ENCODE measurements around the gene EFCAB11. TPM values are rescaled to one million over a fixed set of nuclear protein-coding genes. Genes with fewer than 3 reads are reported as not detected.

Gene EFCAB11
- total and polyA plus RNA-seq, 2 experiments from 2014 or later = 7.7 to 24.6 TPM

DNA sequence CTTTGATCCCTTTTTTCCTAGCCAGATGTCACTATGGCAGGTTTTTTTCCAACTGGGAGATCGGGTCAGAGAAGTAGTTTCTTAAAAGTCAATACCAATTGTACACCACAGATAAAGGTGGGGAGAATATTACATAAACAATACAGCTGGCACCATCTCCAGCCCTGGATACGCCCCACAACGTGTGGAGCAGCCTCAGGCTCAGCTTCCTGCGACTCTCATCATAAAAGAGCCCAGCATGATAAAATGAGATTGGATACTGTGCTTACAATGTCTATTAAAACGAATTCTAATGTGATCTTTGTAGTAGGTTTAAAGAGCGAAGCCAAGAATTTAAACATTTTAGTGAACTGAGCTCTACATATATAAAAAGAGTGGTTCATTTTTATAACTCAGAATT, 21.5 kb downstream of the EFCAB11 start:
- no peak for DNase-seq (ENCODE audit: low spot score)
- ATAC-seq = no peak
- no peaks in the 10 kb centered on the region for H3K27me3 ChIP-seq (ENCODE audit: insufficient read depth)
- H3K27ac ChIP-seq (ENCODE audit: low read depth) = no peak overlapping the region
- no peaks in the 10 kb centered on the region for H3K9me2 ChIP-seq (ENCODE audit: insufficient read depth)
- Mint-ChIP-seq H3K27ac (no peak overlapping the region), H3K9me3 (no peaks in the 10 kb centered on the region), H3K4me3 (no peak overlapping the region), H3K4me1 (peaks cover 13% of the 10 kb centered on the region), H3K27me3 (ENCODE audit: insufficient read depth, low read depth, poor library complexity) (no peaks in the 10 kb centered on the region), H3K36me3 (ENCODE audit: low read depth) (no peaks in the 10 kb centered on the region)
- no peaks in the 10 kb centered on the region for H3F3A ChIP-seq (replicated peaks; ENCODE audit: low read depth)
- H3K36me3 ChIP-seq (ENCODE audit: insufficient read depth) = 0 out of 2 replicates have a peak, but pooled peaks cover 5% of the 10 kb centered on the region
- no peak overlapping the region for H3K4me3 ChIP-seq
- TF ChIP-seq STAT1 (IDR thresholded peaks at IDR 0.05; ENCODE audit: unreplicated experiment) = no peak
- TF ChIP-seq, protein P1, sequence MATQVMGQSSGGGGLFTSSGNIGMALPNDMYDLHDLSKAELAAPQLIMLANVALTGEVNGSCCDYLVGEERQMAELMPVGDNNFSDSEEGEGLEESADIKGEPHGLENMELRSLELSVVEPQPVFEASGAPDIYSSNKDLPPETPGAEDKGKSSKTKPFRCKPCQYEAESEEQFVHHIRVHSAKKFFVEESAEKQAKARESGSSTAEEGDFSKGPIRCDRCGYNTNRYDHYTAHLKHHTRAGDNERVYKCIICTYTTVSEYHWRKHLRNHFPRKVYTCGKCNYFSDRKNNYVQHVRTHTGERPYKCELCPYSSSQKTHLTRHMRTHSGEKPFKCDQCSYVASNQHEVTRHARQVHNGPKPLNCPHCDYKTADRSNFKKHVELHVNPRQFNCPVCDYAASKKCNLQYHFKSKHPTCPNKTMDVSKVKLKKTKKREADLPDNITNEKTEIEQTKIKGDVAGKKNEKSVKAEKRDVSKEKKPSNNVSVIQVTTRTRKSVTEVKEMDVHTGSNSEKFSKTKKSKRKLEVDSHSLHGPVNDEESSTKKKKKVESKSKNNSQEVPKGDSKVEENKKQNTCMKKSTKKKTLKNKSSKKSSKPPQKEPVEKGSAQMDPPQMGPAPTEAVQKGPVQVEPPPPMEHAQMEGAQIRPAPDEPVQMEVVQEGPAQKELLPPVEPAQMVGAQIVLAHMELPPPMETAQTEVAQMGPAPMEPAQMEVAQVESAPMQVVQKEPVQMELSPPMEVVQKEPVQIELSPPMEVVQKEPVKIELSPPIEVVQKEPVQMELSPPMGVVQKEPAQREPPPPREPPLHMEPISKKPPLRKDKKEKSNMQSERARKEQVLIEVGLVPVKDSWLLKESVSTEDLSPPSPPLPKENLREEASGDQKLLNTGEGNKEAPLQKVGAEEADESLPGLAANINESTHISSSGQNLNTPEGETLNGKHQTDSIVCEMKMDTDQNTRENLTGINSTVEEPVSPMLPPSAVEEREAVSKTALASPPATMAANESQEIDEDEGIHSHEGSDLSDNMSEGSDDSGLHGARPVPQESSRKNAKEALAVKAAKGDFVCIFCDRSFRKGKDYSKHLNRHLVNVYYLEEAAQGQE (IDR thresholded peaks at IDR 0.05; ENCODE audit: unreplicated experiment) = no peak
- TF ChIP-seq POLR2AphosphoS5 (IDR thresholded peaks at IDR 0.05; ENCODE audit: low read depth) = no peak
- TF ChIP-seq ZNF331 (CRISPR knock-in tag; IDR thresholded peaks at IDR 0.05; ENCODE audit: low read depth) = no peak
- TF ChIP-seq ZNF114 (CRISPR knock-in tag; IDR thresholded peaks at IDR 0.05) = no peak
- TF ChIP-seq, protein P2, sequence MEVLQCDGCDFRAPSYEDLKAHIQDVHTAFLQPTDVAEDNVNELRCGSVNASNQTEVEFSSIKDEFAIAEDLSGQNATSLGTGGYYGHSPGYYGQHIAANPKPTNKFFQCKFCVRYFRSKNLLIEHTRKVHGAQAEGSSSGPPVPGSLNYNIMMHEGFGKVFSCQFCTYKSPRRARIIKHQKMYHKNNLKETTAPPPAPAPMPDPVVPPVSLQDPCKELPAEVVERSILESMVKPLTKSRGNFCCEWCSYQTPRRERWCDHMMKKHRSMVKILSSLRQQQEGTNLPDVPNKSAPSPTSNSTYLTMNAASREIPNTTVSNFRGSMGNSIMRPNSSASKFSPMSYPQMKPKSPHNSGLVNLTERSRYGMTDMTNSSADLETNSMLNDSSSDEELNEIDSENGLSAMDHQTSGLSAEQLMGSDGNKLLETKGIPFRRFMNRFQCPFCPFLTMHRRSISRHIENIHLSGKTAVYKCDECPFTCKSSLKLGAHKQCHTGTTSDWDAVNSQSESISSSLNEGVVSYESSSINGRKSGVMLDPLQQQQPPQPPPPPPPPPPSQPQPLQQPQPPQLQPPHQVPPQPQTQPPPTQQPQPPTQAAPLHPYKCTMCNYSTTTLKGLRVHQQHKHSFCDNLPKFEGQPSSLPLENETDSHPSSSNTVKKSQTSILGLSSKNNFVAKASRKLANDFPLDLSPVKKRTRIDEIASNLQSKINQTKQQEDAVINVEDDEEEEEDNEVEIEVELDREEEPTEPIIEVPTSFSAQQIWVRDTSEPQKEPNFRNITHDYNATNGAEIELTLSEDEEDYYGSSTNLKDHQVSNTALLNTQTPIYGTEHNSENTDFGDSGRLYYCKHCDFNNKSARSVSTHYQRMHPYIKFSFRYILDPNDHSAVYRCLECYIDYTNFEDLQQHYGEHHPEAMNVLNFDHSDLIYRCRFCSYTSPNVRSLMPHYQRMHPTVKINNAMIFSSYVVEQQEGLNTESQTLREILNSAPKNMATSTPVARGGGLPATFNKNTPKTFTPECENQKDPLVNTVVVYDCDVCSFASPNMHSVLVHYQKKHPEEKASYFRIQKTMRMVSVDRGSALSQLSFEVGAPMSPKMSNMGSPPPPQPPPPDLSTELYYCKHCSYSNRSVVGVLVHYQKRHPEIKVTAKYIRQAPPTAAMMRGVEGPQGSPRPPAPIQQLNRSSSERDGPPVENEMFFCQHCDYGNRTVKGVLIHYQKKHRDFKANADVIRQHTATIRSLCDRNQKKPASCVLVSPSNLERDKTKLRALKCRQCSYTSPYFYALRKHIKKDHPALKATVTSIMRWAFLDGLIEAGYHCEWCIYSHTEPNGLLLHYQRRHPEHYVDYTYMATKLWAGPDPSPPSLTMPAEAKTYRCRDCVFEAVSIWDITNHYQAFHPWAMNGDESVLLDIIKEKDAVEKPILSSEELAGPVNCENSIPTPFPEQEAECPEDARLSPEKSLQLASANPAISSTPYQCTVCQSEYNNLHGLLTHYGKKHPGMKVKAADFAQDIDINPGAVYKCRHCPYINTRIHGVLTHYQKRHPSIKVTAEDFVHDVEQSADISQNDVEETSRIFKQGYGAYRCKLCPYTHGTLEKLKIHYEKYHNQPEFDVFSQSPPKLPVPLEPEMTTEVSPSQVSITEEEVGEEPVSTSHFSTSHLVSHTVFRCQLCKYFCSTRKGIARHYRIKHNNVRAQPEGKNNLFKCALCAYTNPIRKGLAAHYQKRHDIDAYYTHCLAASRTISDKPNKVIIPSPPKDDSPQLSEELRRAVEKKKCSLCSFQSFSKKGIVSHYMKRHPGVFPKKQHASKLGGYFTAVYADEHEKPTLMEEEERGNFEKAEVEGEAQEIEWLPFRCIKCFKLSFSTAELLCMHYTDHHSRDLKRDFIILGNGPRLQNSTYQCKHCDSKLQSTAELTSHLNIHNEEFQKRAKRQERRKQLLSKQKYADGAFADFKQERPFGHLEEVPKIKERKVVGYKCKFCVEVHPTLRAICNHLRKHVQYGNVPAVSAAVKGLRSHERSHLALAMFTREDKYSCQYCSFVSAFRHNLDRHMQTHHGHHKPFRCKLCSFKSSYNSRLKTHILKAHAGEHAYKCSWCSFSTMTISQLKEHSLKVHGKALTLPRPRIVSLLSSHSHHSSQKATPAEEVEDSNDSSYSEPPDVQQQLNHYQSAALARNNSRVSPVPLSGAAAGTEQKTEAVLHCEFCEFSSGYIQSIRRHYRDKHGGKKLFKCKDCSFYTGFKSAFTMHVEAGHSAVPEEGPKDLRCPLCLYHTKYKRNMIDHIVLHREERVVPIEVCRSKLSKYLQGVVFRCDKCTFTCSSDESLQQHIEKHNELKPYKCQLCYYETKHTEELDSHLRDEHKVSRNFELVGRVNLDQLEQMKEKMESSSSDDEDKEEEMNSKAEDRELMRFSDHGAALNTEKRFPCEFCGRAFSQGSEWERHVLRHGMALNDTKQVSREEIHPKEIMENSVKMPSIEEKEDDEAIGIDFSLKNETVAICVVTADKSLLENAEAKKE (CRISPR knock-in tag; IDR thresholded peaks at IDR 0.05) = no peak
- no peak for TF ChIP-seq EZH2 (IDR thresholded peaks at IDR 0.05; ENCODE audit: low read depth, unreplicated experiment)
- TF ChIP-seq JUNB (IDR thresholded peaks at IDR 0.05; ENCODE audit: unreplicated experiment) = no peak
- TF ChIP-seq, protein P3, sequence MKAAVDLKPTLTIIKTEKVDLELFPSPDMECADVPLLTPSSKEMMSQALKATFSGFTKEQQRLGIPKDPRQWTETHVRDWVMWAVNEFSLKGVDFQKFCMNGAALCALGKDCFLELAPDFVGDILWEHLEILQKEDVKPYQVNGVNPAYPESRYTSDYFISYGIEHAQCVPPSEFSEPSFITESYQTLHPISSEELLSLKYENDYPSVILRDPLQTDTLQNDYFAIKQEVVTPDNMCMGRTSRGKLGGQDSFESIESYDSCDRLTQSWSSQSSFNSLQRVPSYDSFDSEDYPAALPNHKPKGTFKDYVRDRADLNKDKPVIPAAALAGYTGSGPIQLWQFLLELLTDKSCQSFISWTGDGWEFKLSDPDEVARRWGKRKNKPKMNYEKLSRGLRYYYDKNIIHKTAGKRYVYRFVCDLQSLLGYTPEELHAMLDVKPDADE (IDR thresholded peaks at IDR 0.05) = no peak
- TF ChIP-seq, protein P4, sequence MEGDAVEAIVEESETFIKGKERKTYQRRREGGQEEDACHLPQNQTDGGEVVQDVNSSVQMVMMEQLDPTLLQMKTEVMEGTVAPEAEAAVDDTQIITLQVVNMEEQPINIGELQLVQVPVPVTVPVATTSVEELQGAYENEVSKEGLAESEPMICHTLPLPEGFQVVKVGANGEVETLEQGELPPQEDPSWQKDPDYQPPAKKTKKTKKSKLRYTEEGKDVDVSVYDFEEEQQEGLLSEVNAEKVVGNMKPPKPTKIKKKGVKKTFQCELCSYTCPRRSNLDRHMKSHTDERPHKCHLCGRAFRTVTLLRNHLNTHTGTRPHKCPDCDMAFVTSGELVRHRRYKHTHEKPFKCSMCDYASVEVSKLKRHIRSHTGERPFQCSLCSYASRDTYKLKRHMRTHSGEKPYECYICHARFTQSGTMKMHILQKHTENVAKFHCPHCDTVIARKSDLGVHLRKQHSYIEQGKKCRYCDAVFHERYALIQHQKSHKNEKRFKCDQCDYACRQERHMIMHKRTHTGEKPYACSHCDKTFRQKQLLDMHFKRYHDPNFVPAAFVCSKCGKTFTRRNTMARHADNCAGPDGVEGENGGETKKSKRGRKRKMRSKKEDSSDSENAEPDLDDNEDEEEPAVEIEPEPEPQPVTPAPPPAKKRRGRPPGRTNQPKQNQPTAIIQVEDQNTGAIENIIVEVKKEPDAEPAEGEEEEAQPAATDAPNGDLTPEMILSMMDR (conservative IDR thresholded peaks at IDR 0.05; ENCODE audit: low read depth in 2 of 2) = no peak
- TF ChIP-seq NANOG (IDR thresholded peaks at IDR 0.05; ENCODE audit: borderline replicate concordance) = no peak
- no peak for TF ChIP-seq CREB1 (CRISPR knock-in tag; IDR thresholded peaks at IDR 0.05; ENCODE audit: low read depth)
- TF ChIP-seq EZH2phosphoT487 (IDR thresholded peaks at IDR 0.05; ENCODE audit: unreplicated experiment) = no peak
- H4K20me1 ChIP-seq (replicated peaks; ENCODE audit: insufficient read depth) = no peaks in the 10 kb centered on the region
- H3K4me1 ChIP-seq (ENCODE audit: insufficient read depth) = peaks cover 5% of the 10 kb centered on the region; the same call in 1 of the 2 replicates
- H3K79me2 ChIP-seq (replicated peaks; ENCODE audit: insufficient read depth) = no peaks in the 10 kb centered on the region
- no peak overlapping the region for H3K4me2 ChIP-seq
- H2AFZ ChIP-seq = no peak overlapping the region

Measured in GM23338 (cell line).